ENCODE measurements around the gene AVPI1.
"Not testable (repeated sequence)": the region's sequence is repeated elsewhere in the genome, so short reads cannot be mapped to it uniquely, and the experiment has no call there.

The AVPI1 gene

GRCh38 chr10:97639090-97639489 lies 48.0 kb downstream of the AVPI1 start:
- not testable (repeated sequence) for DNase-seq

- no peak for DNase-seq
Observed at GRCh38 chr10:97635577-97635976, 51.5 kb downstream of the AVPI1 start.

GRCh38 chr10:97633921-97634320 lies 53.1 kb downstream of the AVPI1 start:
- DNase-seq, result no peak

GRCh38 chr10:97632949-97633884 lies 53.8 kb downstream of the AVPI1 start, which contains the start of gene MORN4:
Gene MORN4 (minus strand): TSS chr10:97633500. CDS start chr10:97619653, 13,847 bp downstream.
- peak; percentile 83 for DNase-seq

- DNase-seq, result no peak
Observed at GRCh38 chr10:97631098-97631497, 55.9 kb downstream of the AVPI1 start.

- no peak for DNase-seq
Observed at GRCh38 chr10:97629289-97629688, 57.8 kb downstream of the AVPI1 start.

GRCh38 chr10:97628228-97628627 lies 58.8 kb downstream of the AVPI1 start:
- no peak for DNase-seq

GRCh38 chr10:97627731-97628130 lies 59.3 kb downstream of the AVPI1 start:
- no peak for DNase-seq

Data from activated CD4-positive, alpha-beta T cell treated with anti-CD3 and anti-CD28 coated beads for 1 hour (primary cell).